Transverse colon (tissue), 4 donors: ENCODE data around the gene ACSF3.

Experiments
- CTCF ChIP-seq, 5 experiments: fragments of 200-600 bp in 3 of 5; fragments of 450-650 bp in 2 of 5; sonication (generic) in 3 of 5; IDR thresholded peaks; 1 replicate in 2 of 5; 2 replicates in 3 of 5; pipeline ENCODE4 v1.5.1; 2016 to 2017; ENCODE audit warnings: antibody characterized with exemption in 5 of 5, inconsistent platforms in 3 of 5, mild to moderate bottlenecking in 2 of 5, moderate library complexity in 1 of 5
- POLR2A ChIP-seq: fragments of 450-650 bp; IDR thresholded peaks from one replicate; pipeline ENCODE4 v1.6.1; 2016; ENCODE audit warnings: antibody characterized with exemption, mild to moderate bottlenecking, moderate library complexity
- POLR2AphosphoS5 ChIP-seq, 3 donors: sonication (generic); formaldehyde crosslinking; IDR thresholded peaks; one replicate each; pipeline ENCODE4 v1.6.1; 2016; ENCODE audit warnings: antibody characterized with exemption in 3 of 3

DNA sequence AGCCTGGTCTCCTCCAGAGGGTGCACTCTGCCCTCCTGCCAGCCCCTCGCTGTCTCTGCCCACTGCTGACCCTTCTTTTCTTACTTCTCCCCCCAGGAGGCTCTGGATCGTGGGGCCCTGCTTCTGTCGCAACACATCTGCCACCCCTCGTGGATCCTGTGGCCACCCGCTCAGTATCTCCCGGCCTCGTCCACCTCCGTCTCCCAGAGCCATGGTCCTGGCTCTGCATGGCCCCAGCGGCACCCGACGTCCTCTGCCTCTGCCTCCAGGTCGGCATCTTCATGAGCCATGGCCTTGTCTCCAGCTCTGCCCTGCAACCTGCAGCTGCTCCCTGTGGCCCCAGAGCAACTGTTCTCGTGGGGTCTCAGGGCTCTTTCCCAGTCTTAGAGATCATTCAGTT lies 12.1 kb upstream of the ACSF3 start:
- TF ChIP-seq POLR2AphosphoS5 (IDR thresholded peaks at IDR 0.05) (no peak), CTCF (IDR thresholded peaks at IDR 0.05) (no peak), POLR2A (no peak)
